Mammary epithelial cell (primary cell): ENCODE measurements around the gene SERPINB6.

Experiments used
- EZH2 ChIP-seq: IDR thresholded peaks from 2 replicates; pipeline ENCODE4 v1.6.1; 2012; ENCODE audit warnings: low read length, inconsistent platforms, borderline replicate concordance
- TF ChIP-seq, protein P1 (sequence below), 2 donors: IDR thresholded peaks in 1 of 2; conservative IDR thresholded peaks in 1 of 2; 2 replicates each; pipeline ENCODE4 v1.5.1; 2011 to 2012; ENCODE audit warnings: inconsistent platforms in 2 of 2, low read length in 2 of 2, mild to moderate bottlenecking in 2 of 2, control low read depth in 1 of 2, low read depth in 1 of 2; ENCODE audit not compliant: insufficient read depth in 1 of 2; ENCODE audit errors: extremely low read depth in 1 of 2

DNA sequence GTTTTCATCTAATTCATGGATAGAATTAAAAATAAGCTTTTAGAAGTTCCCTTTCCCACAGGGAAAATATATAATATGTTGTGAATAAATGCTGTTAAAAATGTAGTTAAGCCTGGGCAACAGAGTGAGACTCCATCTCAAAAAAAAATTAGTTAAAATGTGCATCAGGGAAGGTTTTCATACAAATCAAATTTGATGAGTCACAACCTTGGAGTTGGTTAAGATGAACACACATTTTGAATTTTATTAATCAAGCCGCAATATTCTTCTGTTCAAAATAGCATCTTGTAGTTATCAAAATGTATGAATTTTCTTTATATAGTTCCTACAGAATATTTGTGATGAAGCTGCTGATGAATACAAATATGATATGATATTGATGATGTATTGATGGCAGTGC is 37.3 kb downstream of the SERPINB6 start:
- TF ChIP-seq, protein P1, sequence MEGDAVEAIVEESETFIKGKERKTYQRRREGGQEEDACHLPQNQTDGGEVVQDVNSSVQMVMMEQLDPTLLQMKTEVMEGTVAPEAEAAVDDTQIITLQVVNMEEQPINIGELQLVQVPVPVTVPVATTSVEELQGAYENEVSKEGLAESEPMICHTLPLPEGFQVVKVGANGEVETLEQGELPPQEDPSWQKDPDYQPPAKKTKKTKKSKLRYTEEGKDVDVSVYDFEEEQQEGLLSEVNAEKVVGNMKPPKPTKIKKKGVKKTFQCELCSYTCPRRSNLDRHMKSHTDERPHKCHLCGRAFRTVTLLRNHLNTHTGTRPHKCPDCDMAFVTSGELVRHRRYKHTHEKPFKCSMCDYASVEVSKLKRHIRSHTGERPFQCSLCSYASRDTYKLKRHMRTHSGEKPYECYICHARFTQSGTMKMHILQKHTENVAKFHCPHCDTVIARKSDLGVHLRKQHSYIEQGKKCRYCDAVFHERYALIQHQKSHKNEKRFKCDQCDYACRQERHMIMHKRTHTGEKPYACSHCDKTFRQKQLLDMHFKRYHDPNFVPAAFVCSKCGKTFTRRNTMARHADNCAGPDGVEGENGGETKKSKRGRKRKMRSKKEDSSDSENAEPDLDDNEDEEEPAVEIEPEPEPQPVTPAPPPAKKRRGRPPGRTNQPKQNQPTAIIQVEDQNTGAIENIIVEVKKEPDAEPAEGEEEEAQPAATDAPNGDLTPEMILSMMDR (conservative IDR thresholded peaks at IDR 0.05 in 1 of 2, IDR thresholded peaks at IDR 0.05 in 1 of 2; ENCODE audit: extremely low read depth in 1 of 2, insufficient read depth in 1 of 2, low read depth in 1 of 2, low read length in 2 of 2), result no peak
- TF ChIP-seq EZH2, result no peak
